ENCODE data around the gene CC2D1A.

DNA sequence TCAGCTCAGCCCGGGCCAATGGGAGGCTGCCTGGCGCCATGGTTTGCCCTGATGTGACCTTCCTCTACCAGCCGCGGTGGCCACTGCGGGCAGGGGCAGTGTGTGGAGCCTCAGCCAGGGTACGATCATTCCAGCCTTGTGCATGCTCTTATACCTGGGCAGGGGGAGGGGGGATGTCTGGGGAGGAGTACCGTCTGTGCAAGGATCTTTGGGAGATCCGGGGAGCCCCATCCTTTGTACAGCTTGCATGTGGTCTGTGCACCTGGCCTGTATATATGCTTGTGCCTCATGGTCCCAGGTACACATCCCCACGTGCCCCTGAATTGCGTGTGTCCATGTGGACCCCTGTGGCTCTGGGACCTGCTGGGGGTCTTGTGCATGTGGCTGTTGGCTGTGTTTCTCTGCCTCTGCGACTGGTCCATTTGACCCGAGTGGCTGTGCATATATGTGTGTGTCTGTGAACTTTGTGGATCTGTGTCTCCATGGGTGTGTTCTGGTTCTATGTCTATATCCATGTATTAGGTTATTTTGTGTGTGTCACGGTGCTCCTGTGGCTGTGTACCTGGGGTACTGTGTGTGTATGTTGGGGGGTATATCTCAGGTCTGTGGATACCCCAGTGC is 41.8 kb upstream of the CC2D1A start:
- TF ChIP-seq, protein P1, sequence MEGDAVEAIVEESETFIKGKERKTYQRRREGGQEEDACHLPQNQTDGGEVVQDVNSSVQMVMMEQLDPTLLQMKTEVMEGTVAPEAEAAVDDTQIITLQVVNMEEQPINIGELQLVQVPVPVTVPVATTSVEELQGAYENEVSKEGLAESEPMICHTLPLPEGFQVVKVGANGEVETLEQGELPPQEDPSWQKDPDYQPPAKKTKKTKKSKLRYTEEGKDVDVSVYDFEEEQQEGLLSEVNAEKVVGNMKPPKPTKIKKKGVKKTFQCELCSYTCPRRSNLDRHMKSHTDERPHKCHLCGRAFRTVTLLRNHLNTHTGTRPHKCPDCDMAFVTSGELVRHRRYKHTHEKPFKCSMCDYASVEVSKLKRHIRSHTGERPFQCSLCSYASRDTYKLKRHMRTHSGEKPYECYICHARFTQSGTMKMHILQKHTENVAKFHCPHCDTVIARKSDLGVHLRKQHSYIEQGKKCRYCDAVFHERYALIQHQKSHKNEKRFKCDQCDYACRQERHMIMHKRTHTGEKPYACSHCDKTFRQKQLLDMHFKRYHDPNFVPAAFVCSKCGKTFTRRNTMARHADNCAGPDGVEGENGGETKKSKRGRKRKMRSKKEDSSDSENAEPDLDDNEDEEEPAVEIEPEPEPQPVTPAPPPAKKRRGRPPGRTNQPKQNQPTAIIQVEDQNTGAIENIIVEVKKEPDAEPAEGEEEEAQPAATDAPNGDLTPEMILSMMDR (IDR thresholded peaks at IDR 0.05): no peak
- no peak for TF ChIP-seq POLR2A (IDR thresholded peaks at IDR 0.05)

Measured in prostate gland (tissue), 2 donors.